HUDEP-2 (cell line): ENCODE results near the gene BMP7.

Experiments
- DNase-seq, 76 experiments: peaks; one replicate each; lab custom pipeline; 2025; ENCODE audit not compliant: unreplicated experiment in 76 of 76; lab: John Stamatoyannopoulos, UW

BMP7 gene

GRCh38 chr20:57236813-57237584, 29.4 kb downstream of the BMP7 start:
- DNase-seq: no peak

- no peak for DNase-seq
These were observed 31.7 kb downstream of the BMP7 start for GRCh38 chr20:57234556-57235251.

DNA sequence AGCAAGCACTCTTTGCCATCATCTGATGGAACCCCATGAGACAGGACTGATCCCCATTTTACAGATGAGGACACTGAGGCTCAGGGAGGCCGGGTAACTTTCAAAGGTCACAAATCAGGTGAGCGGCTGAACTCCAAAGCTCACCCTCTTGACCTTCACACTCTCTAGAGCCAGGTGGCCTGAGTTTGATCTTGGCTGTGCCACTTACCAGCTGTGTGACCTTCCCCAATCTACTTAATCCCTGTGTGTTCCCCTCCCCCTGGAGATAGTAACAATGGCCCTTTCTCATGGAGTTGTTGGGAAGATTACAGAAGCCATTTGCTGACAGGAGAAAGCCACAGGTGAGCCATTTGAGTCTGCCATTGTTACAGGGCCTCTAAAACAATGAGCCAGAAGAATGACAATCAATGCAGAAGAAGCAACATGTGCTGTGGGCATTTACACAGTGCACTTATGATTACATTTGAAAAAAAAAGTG, 34.5 kb downstream of the BMP7 start:
- DNase-seq: no peak

- DNase-seq: no peak
These were observed 35.3 kb downstream of the BMP7 start for GRCh38 chr20:57231161-57231560.

GRCh38 chr20:57230247-57230646, 36.2 kb downstream of the BMP7 start:
- DNase-seq: no peak

DNA sequence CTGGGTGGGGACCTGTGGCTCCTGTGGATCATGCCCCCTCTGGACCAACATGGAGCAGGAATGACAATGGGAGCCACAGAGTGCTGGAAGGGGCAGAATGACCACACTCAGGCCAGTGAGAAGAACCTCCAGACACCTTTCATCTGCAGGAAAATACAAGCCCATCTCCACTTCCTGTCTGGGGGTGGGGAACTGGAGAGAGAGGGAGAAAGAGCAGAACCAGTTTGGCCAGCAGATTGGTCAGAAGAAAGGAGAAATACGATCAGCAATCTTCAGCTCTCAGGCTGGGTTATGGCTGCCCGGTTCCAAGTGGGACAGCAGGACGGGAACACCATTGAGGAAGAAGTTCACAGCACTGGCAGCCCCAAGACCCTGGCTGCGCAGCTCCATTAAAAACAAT, 37.0 kb downstream of the BMP7 start:
- no peak for DNase-seq

DNA sequence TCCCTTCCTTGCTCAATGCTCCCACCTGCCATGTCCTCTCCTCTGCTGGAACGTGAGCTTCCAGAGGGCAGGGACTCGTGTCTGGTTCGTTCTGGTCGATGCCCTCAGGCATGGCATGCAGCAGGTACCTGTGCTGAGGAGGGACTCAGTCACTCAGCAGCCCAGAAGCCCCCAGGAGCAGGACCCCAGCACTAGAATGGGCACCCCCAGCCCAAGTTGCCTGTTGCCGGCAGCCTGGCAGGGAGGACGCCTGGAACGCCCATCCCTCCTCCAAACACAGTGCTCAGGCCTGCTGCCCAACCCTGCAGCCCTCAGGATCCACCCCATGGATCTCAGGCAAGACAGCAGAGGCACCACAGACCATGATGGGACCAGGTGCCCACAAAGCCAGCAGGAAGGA, 40.6 kb downstream of the BMP7 start:
- no peak for DNase-seq

DNA sequence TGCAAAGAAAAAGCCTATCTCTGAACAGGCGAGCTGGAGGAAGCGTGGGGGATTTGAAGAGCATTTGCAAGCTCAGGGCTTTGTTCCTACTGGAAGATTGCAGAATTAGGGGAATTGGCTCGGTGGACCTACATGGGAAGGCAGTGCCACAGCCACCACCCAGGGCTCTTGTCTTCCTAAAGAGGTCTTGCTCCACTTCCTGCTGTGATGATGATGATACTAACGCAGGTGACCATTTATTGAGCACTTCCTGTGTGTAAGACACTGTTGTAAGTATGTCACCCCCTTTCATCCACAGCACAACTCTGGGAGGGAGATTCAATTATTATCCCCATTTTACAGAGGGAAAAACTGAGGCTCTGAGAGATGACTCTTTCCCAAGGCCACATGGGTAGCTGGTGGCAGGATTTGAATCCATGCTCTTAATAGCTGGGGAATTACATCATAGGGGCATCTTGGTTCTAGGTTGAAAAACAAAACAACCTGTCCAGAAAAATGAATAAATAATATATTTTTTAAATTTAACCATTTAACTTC, 41.2 kb downstream of the BMP7 start:
- DNase-seq: no peak

DNA sequence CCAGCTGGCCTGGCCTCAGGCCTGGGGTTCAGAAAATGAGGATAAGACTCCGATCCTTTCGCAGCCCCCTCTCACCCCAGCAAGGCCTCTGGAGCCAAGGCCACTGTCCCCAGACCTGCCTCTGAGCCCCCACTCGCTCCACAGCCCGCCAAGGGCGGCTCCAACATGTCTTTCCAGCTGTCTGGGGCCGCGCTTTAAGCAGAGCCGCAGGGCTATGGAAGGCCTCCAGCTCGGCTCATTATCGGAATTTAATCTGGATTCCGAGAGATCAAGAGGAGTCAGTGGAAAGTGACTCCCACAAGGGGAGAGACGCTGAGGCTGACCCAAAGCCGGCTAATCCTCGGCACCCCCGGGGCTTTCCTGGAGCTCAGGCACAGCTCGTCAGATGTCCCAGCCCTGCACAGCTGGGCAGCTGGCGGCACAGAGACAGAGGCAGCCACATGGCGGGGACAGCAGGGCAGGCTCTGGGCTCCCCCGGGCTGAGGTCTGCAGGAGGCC, 41.8 kb downstream of the BMP7 start:
- DNase-seq: no peak

- DNase-seq: peak in 1 of 76 experiments; percentile 5
These were observed 42.6 kb downstream of the BMP7 start for GRCh38 chr20:57223648-57224489.

DNA sequence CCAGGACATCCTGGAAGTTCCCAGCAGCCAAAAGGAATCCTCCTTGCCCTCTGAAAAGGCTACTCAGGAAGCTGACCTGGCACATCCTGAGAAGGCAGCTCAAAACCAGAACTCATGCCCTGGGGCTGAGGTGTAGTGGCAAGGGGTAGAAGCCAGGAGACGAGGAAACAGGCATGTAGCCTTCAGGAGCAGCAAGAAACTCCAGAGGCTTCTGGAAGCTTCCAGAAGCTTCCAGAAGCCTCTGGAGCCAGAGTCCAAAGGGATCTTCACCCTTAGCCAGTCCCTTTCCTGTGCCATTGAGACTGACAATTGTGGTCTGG, 43.9 kb downstream of the BMP7 start:
- no peak for DNase-seq

DNA sequence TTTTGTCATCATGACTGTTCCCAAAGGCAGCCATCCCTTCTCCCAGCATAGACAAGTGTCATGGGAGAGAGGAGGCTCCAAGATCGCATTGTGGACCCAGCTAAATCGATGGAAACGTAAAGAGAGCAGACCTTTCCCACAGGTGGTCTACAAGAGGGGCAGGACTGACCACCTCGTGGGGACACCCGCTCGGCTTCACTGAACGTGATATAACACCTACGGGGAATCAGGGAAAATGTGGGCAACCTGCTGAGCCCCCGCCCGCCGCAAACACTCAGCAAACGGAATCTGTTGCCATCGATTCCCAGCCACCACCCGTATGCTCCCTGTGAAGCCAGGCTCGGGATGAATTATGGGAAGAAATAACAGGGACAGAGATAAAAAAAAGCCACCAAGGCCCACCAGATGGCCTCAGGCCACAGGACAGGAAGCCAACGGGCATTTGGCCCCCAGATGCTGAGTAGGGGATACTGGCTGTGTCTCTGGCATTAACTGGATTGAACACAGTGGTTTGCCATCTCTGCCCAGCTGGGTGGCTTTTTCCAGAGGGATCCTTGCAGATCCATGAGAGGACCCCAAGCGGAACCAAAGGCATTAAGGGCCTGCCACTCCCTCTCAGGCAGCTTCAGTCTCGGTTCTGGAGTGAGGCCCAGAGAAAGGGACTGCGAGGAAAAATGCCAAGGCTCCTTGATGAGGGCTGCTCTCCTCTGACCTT, 44.4 kb downstream of the BMP7 start:
- no peak for DNase-seq

DNA sequence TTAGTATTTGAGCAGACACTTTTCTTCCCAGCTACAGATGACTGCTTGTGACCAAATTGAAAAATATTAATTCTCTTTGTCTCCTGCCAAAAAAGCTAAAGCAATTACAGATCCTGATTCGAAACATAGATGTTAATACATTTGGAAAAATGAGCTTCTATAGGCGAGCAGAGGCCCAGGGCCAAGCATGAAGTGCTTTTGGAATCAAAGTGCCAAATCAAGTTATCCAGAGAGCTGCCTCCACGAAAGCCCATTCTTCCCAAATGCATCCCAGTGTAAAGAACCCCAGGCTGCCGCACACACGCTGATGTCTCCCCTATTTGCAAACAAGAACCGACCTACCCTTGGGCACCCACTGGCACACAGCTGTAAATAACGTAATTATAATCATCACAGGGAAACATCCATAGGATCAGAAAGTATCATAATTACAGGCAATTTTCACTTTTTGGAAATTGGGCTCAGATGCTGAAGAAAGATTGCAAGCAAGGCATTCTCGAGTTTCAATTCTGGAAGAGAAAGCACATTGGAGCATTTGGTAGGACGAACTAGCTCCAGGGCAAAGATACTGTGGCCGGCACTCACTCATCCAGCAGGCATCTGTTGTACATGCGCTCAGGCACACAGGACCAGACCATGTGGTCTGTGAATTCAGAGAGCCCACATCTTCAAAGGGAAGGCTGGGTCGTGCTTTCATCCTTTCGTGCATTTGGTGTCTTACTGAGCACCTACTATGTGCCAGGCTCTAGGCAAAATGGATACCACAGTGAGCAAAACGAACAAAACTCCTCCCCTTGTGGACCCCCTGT, 45.9 kb downstream of the BMP7 start:
- no peak for DNase-seq

DNA sequence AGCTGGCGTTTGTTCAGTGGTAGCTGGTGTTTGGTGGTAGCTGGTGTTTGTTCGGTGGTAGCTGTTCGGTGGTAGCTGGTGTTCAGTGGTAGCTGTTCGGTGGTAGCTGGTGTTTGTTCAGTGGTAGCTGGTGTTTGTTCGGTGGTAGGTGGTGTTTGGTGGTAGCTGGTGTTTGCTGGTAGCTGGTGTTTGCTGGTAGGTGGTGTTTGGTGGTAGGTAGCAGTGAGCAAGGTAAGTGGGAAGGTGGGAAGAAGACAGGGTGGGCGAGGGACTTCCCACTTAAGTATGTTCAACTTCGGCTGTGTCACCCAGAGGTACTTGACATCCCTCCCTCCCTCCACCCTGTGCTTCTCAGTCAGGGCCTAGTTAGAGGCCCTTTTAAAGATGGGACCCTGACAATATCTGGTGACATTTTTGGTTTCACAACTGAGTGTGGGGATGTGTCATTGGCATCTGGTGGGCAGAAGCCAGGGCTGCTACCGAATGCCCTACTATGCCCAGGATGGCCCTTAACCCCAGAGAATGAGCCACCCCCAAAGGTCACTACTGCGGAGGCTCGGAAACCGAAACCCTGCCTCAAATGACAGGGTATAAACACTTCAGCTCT, 47.3 kb downstream of the BMP7 start:
- DNase-seq: no peak

DNA sequence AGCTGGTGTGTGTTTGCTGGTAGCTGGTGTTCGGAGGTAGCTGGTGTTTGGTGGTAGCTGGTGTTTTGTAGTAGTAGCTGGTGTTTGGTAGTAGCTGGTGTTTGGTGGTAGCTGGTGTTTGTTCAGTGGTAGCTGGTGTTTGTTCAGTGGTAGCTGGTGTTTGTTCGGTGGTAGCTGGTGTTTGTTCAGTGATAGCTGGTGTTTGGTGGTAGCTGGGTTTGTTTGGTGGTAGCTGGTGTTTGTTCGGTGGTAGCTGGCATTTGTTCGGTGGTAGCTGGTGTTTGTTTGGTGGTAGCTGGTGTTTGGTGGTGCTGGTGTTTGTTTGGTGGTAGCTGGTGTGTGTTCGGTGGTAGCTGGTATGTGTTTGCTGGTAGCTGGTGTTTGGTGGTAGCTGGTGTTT, 48.0 kb downstream of the BMP7 start:
- no peak for DNase-seq

DNA sequence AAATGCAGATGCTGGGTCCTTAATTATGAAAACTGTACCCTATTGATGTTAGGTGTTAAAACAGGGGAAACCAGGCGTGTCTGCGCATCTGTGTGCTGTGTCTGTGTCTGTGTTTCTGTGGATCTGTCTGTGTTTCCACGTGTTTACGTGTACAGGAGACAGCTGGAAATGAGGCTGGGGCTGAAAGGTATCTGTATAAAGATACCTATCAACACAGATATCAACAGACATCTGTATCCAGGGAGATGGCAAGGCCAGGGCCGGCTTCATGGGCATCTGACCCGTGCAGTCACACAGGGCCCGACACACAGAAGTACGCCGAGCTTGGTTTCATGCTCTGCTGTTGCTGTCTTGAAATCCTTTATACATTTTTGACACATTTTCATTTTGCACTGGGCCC, 48.6 kb downstream of the BMP7 start:
- no peak for DNase-seq

DNA sequence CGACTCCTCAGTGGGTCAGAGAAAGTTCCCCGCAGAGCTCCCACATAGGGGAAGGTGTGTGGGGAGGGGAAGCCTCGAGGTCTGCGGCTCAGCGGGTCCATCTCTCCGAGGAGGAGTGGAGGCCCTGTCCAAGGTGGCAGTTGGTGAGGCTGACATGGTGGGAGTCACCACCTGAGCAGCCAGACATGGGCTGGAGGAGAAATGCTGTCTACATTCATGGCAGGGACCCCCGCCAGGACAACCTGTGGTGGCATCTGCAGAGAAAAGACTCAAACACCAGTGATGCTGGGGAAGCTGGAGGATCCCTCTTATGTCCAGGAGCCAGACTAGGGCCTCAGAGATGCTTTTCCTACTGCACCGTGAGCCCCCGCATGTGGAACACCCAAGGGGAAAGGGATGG, 49.8 kb downstream of the BMP7 start:
- no peak for DNase-seq

DNA sequence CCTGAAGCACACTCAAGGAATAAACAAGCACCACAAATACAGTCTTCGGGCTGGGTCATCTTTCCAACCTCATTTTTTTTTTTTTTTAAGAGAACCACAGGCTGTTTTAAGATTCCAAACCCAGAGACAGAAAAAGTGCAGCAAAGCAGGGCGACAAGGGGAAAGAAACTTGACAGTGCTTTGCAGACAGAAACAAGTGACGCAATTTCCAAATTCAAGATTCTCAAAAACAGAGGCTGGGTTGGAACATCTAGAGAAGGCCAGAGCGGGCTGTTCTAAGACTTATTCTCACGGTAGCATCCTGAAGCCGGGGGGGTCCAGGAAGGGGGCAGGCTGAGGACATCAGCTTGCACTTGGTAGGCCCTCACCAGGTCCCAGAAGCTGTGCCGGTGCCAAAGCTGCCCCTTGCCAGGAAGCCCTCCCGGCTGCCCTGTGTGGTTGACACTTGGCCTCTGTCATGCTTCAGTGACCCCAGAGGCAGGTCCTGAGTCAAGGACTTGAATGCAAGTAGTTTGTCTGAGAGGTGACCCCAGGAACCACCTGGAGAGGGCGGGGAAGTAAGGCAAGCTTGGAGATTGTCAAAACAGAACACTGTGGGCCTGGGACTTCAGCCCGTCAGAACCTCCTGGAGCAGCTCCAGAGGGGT, 50.5 kb downstream of the BMP7 start:
- DNase-seq: no peak

- DNase-seq: no peak
These were observed 51.0 kb downstream of the BMP7 start for GRCh38 chr20:57215426-57215825.
